Brain microvascular endothelial cell (primary cell): Measurements from ENCODE around the gene CTU1.
"Not testable (repeated sequence)": the region's sequence is repeated elsewhere in the genome, so short reads cannot be mapped to it uniquely, and the experiment has no call there.

ENCODE experiments used
- DNase-seq: peaks from one replicate; pipeline ENCODE4 v3.0.0-alpha.2; 2020
- H3K27ac ChIP-seq: fragments of 250-450 bp; sonication (Bioruptor Pico); 2 replicates; pipeline ENCODE4 v1.5.1; 2020; ENCODE audit warnings: mild to moderate bottlenecking, moderate library complexity
- H3K27me3 ChIP-seq: fragments of 250-450 bp; sonication (Bioruptor Pico); replicated peaks from 2 replicates; pipeline ENCODE4 v1.5.1; 2020; ENCODE audit warnings: mild to moderate bottlenecking
- H3K36me3 ChIP-seq: fragments of 250-450 bp; sonication (Bioruptor Pico); replicated peaks from 2 replicates; pipeline ENCODE4 v1.5.1; 2020; ENCODE audit warnings: mild to moderate bottlenecking
- H3K4me3 ChIP-seq: 2 replicates; pipeline ENCODE4 v1.5.1; 2011; ENCODE audit warnings: low read depth, mild to moderate bottlenecking, control low read depth, low read length, moderate library complexity
- in situ Hi-C: cut with HindIII; loops from 2 replicates; pipeline ENCODE4 v1.10.0; 2017; ENCODE audit warnings: low sequenced_read_pairs, low pct_ligation_motif_present
- TF ChIP-seq, protein P1 (sequence below): IDR thresholded peaks from 2 replicates; pipeline ENCODE4 v1.5.1; 2011; ENCODE audit warnings: low read depth, mild to moderate bottlenecking, moderate library complexity, low read length, control low read depth, inconsistent platforms; ENCODE audit errors: missing control alignments

The CTU1 gene

GRCh38 chr19:51146751-51147150 lies 38.5 kb upstream of the CTU1 start:
- Histone ChIP-seq H3K36me3 (no peaks in the 10 kb centered on the region), H3K27me3 (no peaks in the 10 kb centered on the region), H3K27ac (no peak overlapping the region), H3K4me3 (no peak overlapping the region)
- TF ChIP-seq, protein P1, sequence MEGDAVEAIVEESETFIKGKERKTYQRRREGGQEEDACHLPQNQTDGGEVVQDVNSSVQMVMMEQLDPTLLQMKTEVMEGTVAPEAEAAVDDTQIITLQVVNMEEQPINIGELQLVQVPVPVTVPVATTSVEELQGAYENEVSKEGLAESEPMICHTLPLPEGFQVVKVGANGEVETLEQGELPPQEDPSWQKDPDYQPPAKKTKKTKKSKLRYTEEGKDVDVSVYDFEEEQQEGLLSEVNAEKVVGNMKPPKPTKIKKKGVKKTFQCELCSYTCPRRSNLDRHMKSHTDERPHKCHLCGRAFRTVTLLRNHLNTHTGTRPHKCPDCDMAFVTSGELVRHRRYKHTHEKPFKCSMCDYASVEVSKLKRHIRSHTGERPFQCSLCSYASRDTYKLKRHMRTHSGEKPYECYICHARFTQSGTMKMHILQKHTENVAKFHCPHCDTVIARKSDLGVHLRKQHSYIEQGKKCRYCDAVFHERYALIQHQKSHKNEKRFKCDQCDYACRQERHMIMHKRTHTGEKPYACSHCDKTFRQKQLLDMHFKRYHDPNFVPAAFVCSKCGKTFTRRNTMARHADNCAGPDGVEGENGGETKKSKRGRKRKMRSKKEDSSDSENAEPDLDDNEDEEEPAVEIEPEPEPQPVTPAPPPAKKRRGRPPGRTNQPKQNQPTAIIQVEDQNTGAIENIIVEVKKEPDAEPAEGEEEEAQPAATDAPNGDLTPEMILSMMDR, result no peak
- DNase-seq, result no peak
- in situ Hi-C loops, result no loop called here

GRCh38 chr19:51145916-51146493 lies 37.8 kb upstream of the CTU1 start:
- TF ChIP-seq, protein P1, result no peak
- Histone ChIP-seq H3K27ac (no peak overlapping the region), H3K27me3 (no peaks in the 10 kb centered on the region), H3K4me3 (no peak overlapping the region), H3K36me3 (no peaks in the 10 kb centered on the region)
- in situ Hi-C loops, result no loop called here
- DNase-seq, result no peak

- in situ Hi-C loops, result no loop called here
- H3K36me3 ChIP-seq, result no peaks in the 10 kb centered on the region
- TF ChIP-seq, protein P1, result no peak
- H3K4me3 ChIP-seq, result no peak overlapping the region
- DNase-seq, result no peak
- H3K27ac ChIP-seq, result no peak overlapping the region
- H3K27me3 ChIP-seq, result no peaks in the 10 kb centered on the region
Observed at GRCh38 chr19:51144482-51145045, 36.4 kb upstream of the CTU1 start.

DNA sequence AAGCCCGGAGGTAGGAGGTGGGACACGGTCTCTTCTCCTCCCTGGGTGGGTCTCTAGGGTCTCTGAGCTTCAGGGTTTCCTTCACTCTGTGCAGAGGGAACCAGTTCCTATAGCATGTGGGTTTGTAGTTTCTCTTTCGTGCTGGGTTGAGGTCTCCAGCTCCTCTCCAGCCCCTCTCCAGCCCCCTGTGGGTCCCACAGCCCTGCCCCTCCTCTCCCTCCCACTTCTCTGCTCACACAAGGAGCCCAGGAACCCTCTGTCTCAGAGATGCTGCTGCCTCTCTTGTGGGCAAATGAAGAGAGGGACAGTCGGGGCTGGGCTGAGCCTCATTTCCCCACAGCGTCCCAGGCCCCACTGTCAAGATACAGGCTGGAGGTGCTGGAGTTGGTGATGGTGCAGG lies 35.3 kb upstream of the CTU1 start:
- no peak overlapping the region for H3K27ac ChIP-seq
- in situ Hi-C loops, result no loop called here
- TF ChIP-seq, protein P1, result no peak

GRCh38 chr19:51142809-51143475 lies 34.7 kb upstream of the CTU1 start:
- H3K27ac ChIP-seq, H3K27me3 ChIP-seq, in situ Hi-C loops, DNase-seq, H3K4me3 ChIP-seq, H3K36me3 ChIP-seq: not testable (repeated sequence)

More for the DNA sequence above, 35.3 kb upstream of the CTU1 start:
- Histone ChIP-seq H3K27me3 (no peaks in the 10 kb centered on the region), H3K36me3 (no peaks in the 10 kb centered on the region), H3K4me3 (no peak overlapping the region)
- no peak for DNase-seq

- TF ChIP-seq, protein P1, result no peak
Observed at GRCh38 chr19:51142119-51142518, 33.9 kb upstream of the CTU1 start, which contains the start of gene SIGLEC7. SIGLEC7 (plus strand) TSS chr19:51142301; CDS start chr19:51142370, 69 bp downstream.

More at GRCh38 chr19:51142119-51142518, 33.9 kb upstream of the CTU1 start, which contains the start of gene SIGLEC7:
- Histone ChIP-seq H3K4me3 (no peak within 1 kb of the TSS), H3K36me3 (no peaks in the 10 kb centered on the region), H3K27ac (no peak within 1 kb of the TSS), H3K27me3 (no peaks in the 10 kb centered on the region)
- in situ Hi-C loops, result no loop called here
- DNase-seq, result no peak
